Endodermal cell (in vitro differentiated cells): ENCODE results near the gene ADGRG7. TPM values are rescaled to one million over a fixed set of nuclear protein-coding genes. Genes with fewer than 3 reads are reported as not detected.

Experiments
- DNase-seq: peaks from one replicate; pipeline ENCODE4 v3.0.0-alpha.2; 2017
- H3K27ac ChIP-seq: 2 replicates; pipeline ENCODE4 v1.5.1; 2013; ENCODE audit warnings: mild to moderate bottlenecking, low read depth, low read length, moderate library complexity
- H3K27me3 ChIP-seq: 2 replicates; pipeline ENCODE4 v1.6.1; 2013; ENCODE audit warnings: mild to moderate bottlenecking, low read length, moderate library complexity; ENCODE audit not compliant: insufficient read depth, control insufficient read depth, poor library complexity, severe bottlenecking
- H3K36me3 ChIP-seq: 2 replicates; pipeline ENCODE4 v1.7.0; 2013; ENCODE audit warnings: mild to moderate bottlenecking, low read length, moderate library complexity; ENCODE audit not compliant: control insufficient read depth, insufficient read depth
- H3K4me1 ChIP-seq: one replicate; pipeline ENCODE4 v1.7.0; 2013; ENCODE audit warnings: low read length; ENCODE audit not compliant: control insufficient read depth, insufficient read depth
- H3K4me3 ChIP-seq: 2 replicates; pipeline ENCODE4 v1.5.1; 2013; ENCODE audit warnings: mild to moderate bottlenecking, low read length, moderate library complexity
- H3K9ac ChIP-seq: 2 replicates; pipeline ENCODE4 v1.6.1; 2013; ENCODE audit warnings: mild to moderate bottlenecking, low read length, moderate library complexity; ENCODE audit not compliant: poor library complexity, severe bottlenecking; ENCODE audit errors: extremely low read depth
- H3K9me3 ChIP-seq: 2 replicates; pipeline ENCODE4 v1.6.1; 2013; ENCODE audit warnings: mild to moderate bottlenecking, low read length, moderate library complexity; ENCODE audit not compliant: control insufficient read depth
- H3K27ac Mint-ChIP-seq: 2 replicates; pipeline ENCODE4 v1.8.0; 2020; ENCODE audit warnings: mixed read lengths
- H3K27me3 Mint-ChIP-seq: 2 replicates; pipeline ENCODE4 v1.8.0; 2021; ENCODE audit warnings: mild to moderate bottlenecking, mixed read lengths; ENCODE audit not compliant: insufficient read depth
- H3K36me3 Mint-ChIP-seq: 2 replicates; pipeline ENCODE4 v1.8.0; 2020; ENCODE audit warnings: low read depth, mixed read lengths
- H3K4me1 Mint-ChIP-seq: 2 replicates; pipeline ENCODE4 v1.8.0; 2020; ENCODE audit warnings: mixed read lengths
- H3K4me3 Mint-ChIP-seq: 2 replicates; pipeline ENCODE4 v1.8.0; 2020; ENCODE audit warnings: mild to moderate bottlenecking, moderate library complexity, mixed read lengths
- H3K9me3 Mint-ChIP-seq: 2 replicates; pipeline ENCODE4 v1.8.0; 2020; ENCODE audit warnings: mild to moderate bottlenecking, mixed read lengths
- WGBS, 2 experiments: methylation state at CpG; one replicate each; pipeline versions ENCODE4 v1.1.5 to v1.1.7; 2013; ENCODE audit warnings: missing lambda C conversion rate in 2 of 2, mixed read lengths in 1 of 2; ENCODE audit not compliant: insufficient coverage in 1 of 2, insufficient read length in 1 of 2; 5-methylcytosine and 5-hydroxymethylcytosine counted together
- total RNA-seq, 2 donors: library from RNA; stranded (reverse); fragmentation: NEBNext Ultra II Directional in 1 of 2; extraction: Animal tissue kit (Norgen Biotek cat#: 25700) in 1 of 2; gene quantifications; 2 replicates in 1 of 2; 3 replicates in 1 of 2; pipeline ENCODE4 v1.2.1, GENCODE V29; 2021
- TF ChIP-seq, protein P1 (sequence below): fragments of 200-600 bp; sonication (generic); conservative IDR thresholded peaks from 2 replicates; pipeline ENCODE4 v1.5.0; 2021; ENCODE audit warnings: antibody characterized with exemption, mild to moderate bottlenecking

ADGRG7 gene
- total RNA-seq, 2 donors from 2014 or later: 0.70 to 2.1 TPM

DNA sequence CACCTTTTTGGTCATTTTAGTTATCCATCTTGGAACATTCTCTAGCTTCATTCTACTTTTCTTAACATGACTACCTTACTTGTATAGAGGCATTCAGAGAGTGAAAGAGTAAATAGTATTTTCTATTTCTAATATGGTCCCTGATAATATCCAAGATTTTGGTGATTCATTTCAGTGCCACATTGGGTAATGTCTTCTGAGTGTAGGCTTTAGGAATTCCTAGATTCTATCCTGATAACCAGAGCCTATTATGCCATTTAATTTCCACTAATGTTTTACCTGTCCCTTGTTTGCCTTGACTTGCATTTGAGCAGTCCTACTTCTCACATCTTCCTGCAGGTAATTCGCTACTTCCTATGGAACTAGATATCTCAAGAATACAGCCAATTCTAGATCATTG, 21.8 kb downstream of the ADGRG7 start:
- Histone ChIP-seq H3K36me3 (no peaks in the 10 kb centered on the region), H3K27me3 (no peaks in the 10 kb centered on the region), H3K4me1 (no peaks in the 10 kb centered on the region), H3K27ac (no peak overlapping the region), H3K9ac (no peak overlapping the region), H3K4me3 (no peak overlapping the region), H3K9me3 (no peaks in the 10 kb centered on the region)
- TF ChIP-seq, protein P1, sequence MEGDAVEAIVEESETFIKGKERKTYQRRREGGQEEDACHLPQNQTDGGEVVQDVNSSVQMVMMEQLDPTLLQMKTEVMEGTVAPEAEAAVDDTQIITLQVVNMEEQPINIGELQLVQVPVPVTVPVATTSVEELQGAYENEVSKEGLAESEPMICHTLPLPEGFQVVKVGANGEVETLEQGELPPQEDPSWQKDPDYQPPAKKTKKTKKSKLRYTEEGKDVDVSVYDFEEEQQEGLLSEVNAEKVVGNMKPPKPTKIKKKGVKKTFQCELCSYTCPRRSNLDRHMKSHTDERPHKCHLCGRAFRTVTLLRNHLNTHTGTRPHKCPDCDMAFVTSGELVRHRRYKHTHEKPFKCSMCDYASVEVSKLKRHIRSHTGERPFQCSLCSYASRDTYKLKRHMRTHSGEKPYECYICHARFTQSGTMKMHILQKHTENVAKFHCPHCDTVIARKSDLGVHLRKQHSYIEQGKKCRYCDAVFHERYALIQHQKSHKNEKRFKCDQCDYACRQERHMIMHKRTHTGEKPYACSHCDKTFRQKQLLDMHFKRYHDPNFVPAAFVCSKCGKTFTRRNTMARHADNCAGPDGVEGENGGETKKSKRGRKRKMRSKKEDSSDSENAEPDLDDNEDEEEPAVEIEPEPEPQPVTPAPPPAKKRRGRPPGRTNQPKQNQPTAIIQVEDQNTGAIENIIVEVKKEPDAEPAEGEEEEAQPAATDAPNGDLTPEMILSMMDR: no peak
- no peak overlapping the region for H3K27ac Mint-ChIP-seq
- 100% methylated on average over 1 of the region's 1 CpG for WGBS, 2 experiments
- DNase-seq: no peak
- no peaks in the 10 kb centered on the region for H3K27me3 Mint-ChIP-seq
- H3K36me3 Mint-ChIP-seq: no peaks in the 10 kb centered on the region
- no peaks in the 10 kb centered on the region for H3K9me3 Mint-ChIP-seq
- no peak overlapping the region for H3K4me3 Mint-ChIP-seq
- peaks cover 17% of the 10 kb centered on the region for H3K4me1 Mint-ChIP-seq

DNA sequence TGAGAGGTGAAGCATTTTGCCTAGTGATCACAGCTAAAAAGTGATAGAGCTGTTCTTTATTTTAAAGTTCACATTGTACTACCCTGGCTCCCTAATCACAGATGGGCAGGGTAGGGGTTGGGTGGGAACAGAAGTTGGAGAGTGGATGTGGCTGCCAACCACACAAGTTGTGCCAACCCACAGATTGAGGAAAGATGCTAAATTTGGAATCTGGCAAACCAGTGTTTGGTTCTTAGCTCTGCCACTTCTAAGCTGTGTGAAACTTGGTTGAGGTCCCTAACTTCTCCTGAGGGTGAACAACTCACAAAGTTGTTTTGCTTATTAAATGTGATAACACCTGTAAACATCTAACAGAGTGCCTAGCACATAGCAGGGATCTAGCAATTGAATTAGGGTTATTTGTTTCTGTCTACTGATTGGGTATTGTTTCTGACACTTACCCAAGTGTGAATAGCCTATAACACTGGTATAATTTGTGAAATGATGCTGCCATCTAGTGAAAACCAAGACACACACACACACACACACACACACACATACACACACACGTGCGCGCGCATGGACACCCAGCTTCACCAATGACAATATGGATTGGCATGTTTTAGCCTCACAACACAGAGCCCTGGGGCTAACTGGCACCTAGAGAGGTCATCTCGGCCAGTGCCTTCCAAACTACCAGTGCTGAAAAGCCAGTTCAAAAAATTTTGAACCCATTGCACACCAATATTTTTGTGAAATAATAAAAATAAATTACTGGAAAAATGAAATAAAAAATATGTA, 25.3 kb downstream of the ADGRG7 start:
- peaks cover 3% of the 10 kb centered on the region for H3K9me3 Mint-ChIP-seq
- H3K27ac Mint-ChIP-seq: no peak overlapping the region
- H3K4me1 Mint-ChIP-seq: peaks cover 16% of the 10 kb centered on the region
- Histone ChIP-seq H3K4me3 (no peak overlapping the region), H3K36me3 (no peaks in the 10 kb centered on the region), H3K27me3 (no peaks in the 10 kb centered on the region), H3K27ac (no peak overlapping the region), H3K9me3 (peaks cover 9% of the 10 kb centered on the region), H3K9ac (no peak overlapping the region), H3K4me1 (no peaks in the 10 kb centered on the region)
- WGBS, 2 experiments: 89% methylated on average over 5 of the region's 5 CpGs; no CpG with 5 or more reads in 1 of the 2 experiments
- no peak overlapping the region for H3K4me3 Mint-ChIP-seq
- TF ChIP-seq, protein P1: no peak
- H3K36me3 Mint-ChIP-seq: no peaks in the 10 kb centered on the region
- no peaks in the 10 kb centered on the region for H3K27me3 Mint-ChIP-seq
- DNase-seq: peak; percentile 49

DNA sequence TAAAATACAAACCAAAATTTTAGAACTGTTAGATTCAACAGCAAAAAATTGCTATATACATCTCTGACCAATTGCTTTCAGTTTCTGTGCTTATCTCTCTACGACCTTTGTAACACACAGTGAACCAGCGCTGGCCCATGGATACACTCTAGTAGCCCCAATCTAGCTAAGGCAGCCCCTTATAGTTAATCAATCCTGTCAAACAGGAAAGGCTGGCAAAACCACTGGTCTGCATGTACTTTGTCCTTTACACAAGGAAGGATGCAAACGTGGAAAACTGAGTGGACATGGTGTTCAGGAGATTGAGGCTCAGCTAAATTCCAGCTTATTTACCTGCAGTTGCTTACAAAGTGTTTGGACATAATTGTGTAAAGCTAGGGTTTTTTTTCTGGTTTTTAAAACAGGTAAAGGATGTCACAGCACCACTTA, 25.9 kb downstream of the ADGRG7 start:
- Mint-ChIP-seq H3K4me1 (peaks cover 11% of the 10 kb centered on the region), H3K9me3 (peaks cover 3% of the 10 kb centered on the region), H3K27me3 (no peaks in the 10 kb centered on the region), H3K4me3 (no peak overlapping the region), H3K36me3 (no peaks in the 10 kb centered on the region), H3K27ac (no peak overlapping the region)
- H3K9ac ChIP-seq: no peak overlapping the region
- H3K27ac ChIP-seq: no peak overlapping the region
- DNase-seq: no peak
- TF ChIP-seq, protein P1: no peak
- WGBS, 2 experiments: 94 to 95% methylated on average over 3 of the region's 3 CpGs
- no peaks in the 10 kb centered on the region for H3K36me3 ChIP-seq
- peaks cover 9% of the 10 kb centered on the region for H3K9me3 ChIP-seq
- no peak overlapping the region for H3K4me3 ChIP-seq
- no peaks in the 10 kb centered on the region for H3K27me3 ChIP-seq
- no peaks in the 10 kb centered on the region for H3K4me1 ChIP-seq
